Natural killer cell (primary cell): ENCODE data around the gene AP1G2. TPM values are rescaled to one million over a fixed set of nuclear protein-coding genes. Genes with fewer than 3 reads are reported as not detected.

Experiments used
- ATAC-seq, 3 donors: fragments of 150-1000 bp in 2 of 3; fragments of 200-7000 bp in 1 of 3; cut with Tn5 transposase; 1 replicate in 1 of 3; 2 replicates in 2 of 3; pipeline ENCODE4 v1.10.0; 2021; ENCODE audit warnings: mild to moderate bottlenecking in 2 of 3, moderate library complexity in 2 of 3
- DNase-seq, 2 donors: peaks; one replicate each; pipeline versions ENCODE4 v3.0.0 to v3.0.0-alpha.2; 2013 to 2021; ENCODE audit warnings: mixed read lengths in 1 of 2
- H3K27ac ChIP-seq: one replicate; pipeline ENCODE4 v1.5.1; 2013; ENCODE audit warnings: mild to moderate bottlenecking, low read length
- H3K27me3 ChIP-seq: one replicate; pipeline ENCODE4 v1.6.1; 2013; ENCODE audit warnings: low read length; ENCODE audit not compliant: control insufficient read depth, insufficient read depth
- H3K36me3 ChIP-seq: one replicate; pipeline ENCODE4 v1.6.1; 2013; ENCODE audit warnings: low read length; ENCODE audit not compliant: control insufficient read depth, insufficient read depth
- H3K4me1 ChIP-seq: one replicate; pipeline ENCODE4 v1.6.1; 2013; ENCODE audit warnings: low read length; ENCODE audit not compliant: control insufficient read depth, insufficient read depth
- H3K4me3 ChIP-seq: one replicate; pipeline ENCODE4 v1.5.1; 2013; ENCODE audit warnings: low read length
- H3K9me3 ChIP-seq: one replicate; pipeline ENCODE4 v1.6.1; 2013; ENCODE audit warnings: low read length; ENCODE audit not compliant: control insufficient read depth, insufficient read depth
- H3K27ac Mint-ChIP-seq, 2 donors: one replicate each; pipeline ENCODE4 v1.8.0; 2022; ENCODE audit warnings: mild to moderate bottlenecking in 2 of 2, mixed read lengths in 2 of 2, moderate library complexity in 1 of 2
- H3K27me3 Mint-ChIP-seq, 2 donors: one replicate each; pipeline ENCODE4 v1.8.0; 2022; ENCODE audit warnings: low read depth in 2 of 2, mixed read lengths in 2 of 2
- H3K36me3 Mint-ChIP-seq: one replicate; pipeline ENCODE4 v1.8.0; 2022; ENCODE audit warnings: mixed read lengths
- H3K4me1 Mint-ChIP-seq, 2 donors: one replicate each; pipeline ENCODE4 v1.8.0; 2022; ENCODE audit warnings: mixed read lengths in 2 of 2
- H3K4me3 Mint-ChIP-seq: one replicate; pipeline ENCODE4 v1.8.0; 2022; ENCODE audit warnings: mild to moderate bottlenecking, moderate library complexity, mixed read lengths
- H3K9me3 Mint-ChIP-seq, 2 donors: one replicate each; pipeline ENCODE4 v1.8.0; 2022; ENCODE audit warnings: mixed read lengths in 2 of 2
- CTCF ChIP-seq: fragments of 200-600 bp; IDR thresholded peaks from one replicate; pipeline ENCODE4 v1.8.0; 2022; ENCODE audit warnings: antibody characterized with exemption
- WGBS: methylation state at CpG from one replicate; pipeline ENCODE4 v1.1.7; 2013; ENCODE audit warnings: missing lambda C conversion rate; ENCODE audit not compliant: insufficient coverage; 5-methylcytosine and 5-hydroxymethylcytosine counted together
- intact Hi-C: fragments of 100-400 bp; cut with micrococcal nuclease; formaldehyde crosslinking; loops from one replicate; pipeline ENCODE4 v1.14.2; 2022
- total RNA-seq, 4 donors: library from RNA; stranded (reverse); fragments of 120-200 nt in 1 of 4; gene quantifications; one replicate each; pipeline versions ENCODE4 v1.2.3 to v1.2.4, GENCODE V29; 2013 to 2022

AP1G2 gene
- total RNA-seq, 3 donors from 2014 or later (not counting 1 experiment from before 2014, with no cell fraction given), result 219 to 296 (median 259) TPM

- Histone ChIP-seq H3K4me3 (no peak overlapping the region), H3K27me3 (peaks cover 4% of the 10 kb centered on the region), H3K9me3 (no peaks in the 10 kb centered on the region), H3K36me3 (no peaks in the 10 kb centered on the region), H3K27ac (no peak overlapping the region), H3K4me1 (no peaks in the 10 kb centered on the region)
- H3K4me1 Mint-ChIP-seq, result no peaks in the 10 kb centered on the region
- no peaks in the 10 kb centered on the region for H3K36me3 Mint-ChIP-seq
- 91% methylated on average over 2 of the region's 3 CpGs for WGBS
- H3K27me3 Mint-ChIP-seq, result peaks cover 28 to 52% of the 10 kb centered on the region in 2 donors
- H3K9me3 Mint-ChIP-seq, result no peaks in the 10 kb centered on the region
- ATAC-seq, result no peak
- H3K27ac Mint-ChIP-seq, result no peak overlapping the region
- no peak for TF ChIP-seq CTCF
- no peak overlapping the region for H3K4me3 Mint-ChIP-seq
- no peak for DNase-seq
- intact Hi-C loops, result no loop called here
These were observed 15.5 kb upstream of the AP1G2 start for GRCh38 chr14:23582906-23583760.

GRCh38 chr14:23580948-23581281 is 13.3 kb upstream of the AP1G2 start:
- Histone ChIP-seq H3K4me3 (no peak overlapping the region), H3K4me1 (peaks cover 16% of the 10 kb centered on the region), H3K36me3 (no peaks in the 10 kb centered on the region), H3K27me3 (peaks cover 18% of the 10 kb centered on the region), H3K9me3 (no peaks in the 10 kb centered on the region), H3K27ac (no peak overlapping the region)
- TF ChIP-seq CTCF, result no peak
- intact Hi-C loops, result no loop called here
- Mint-ChIP-seq H3K9me3 (no peaks in the 10 kb centered on the region), H3K27me3 (peaks cover 36 to 51% of the 10 kb centered on the region in 2 donors), H3K27ac (no peak overlapping the region), H3K4me1 (peaks cover 5 to 13% of the 10 kb centered on the region in 2 donors), H3K4me3 (no peak overlapping the region), H3K36me3 (no peaks in the 10 kb centered on the region)
- DNase-seq (no peak), ATAC-seq (no peak)
- 94% methylated on average over 6 of the region's 8 CpGs for WGBS

- H3K27ac Mint-ChIP-seq, result no peak overlapping the region
- H3K36me3 Mint-ChIP-seq, result no peaks in the 10 kb centered on the region
- H3K4me3 Mint-ChIP-seq, result no peak overlapping the region
- DNase-seq (no peak), ATAC-seq (no peak)
- Histone ChIP-seq H3K4me1 (peaks cover 16% of the 10 kb centered on the region), H3K27me3 (peaks cover 21% of the 10 kb centered on the region), H3K4me3 (no peak overlapping the region), H3K9me3 (no peaks in the 10 kb centered on the region), H3K27ac (no peak overlapping the region), H3K36me3 (no peaks in the 10 kb centered on the region)
- no peak for TF ChIP-seq CTCF
- WGBS, result 95% methylated on average over 22 of the region's 24 CpGs
- H3K4me1 Mint-ChIP-seq, result peaks cover 5 to 13% of the 10 kb centered on the region in 2 donors
- no peaks in the 10 kb centered on the region for H3K9me3 Mint-ChIP-seq
- intact Hi-C loops, result no loop called here
- peaks cover 39 to 47% of the 10 kb centered on the region in 2 donors for H3K27me3 Mint-ChIP-seq
These were observed 12.7 kb upstream of the AP1G2 start for GRCh38 chr14:23580152-23580926.
